Measurements from ENCODE around the gene SSTR3. TPM values are rescaled to one million over a fixed set of nuclear protein-coding genes. Genes with fewer than 3 reads are reported as not detected.
A peak's percentile ranks its signal among the peaks of the same experiment; 100 is the strongest.

The SSTR3 gene
- total RNA-seq, 2 donors from 2014 or later, result 0.11 to 0.20 TPM

DNA sequence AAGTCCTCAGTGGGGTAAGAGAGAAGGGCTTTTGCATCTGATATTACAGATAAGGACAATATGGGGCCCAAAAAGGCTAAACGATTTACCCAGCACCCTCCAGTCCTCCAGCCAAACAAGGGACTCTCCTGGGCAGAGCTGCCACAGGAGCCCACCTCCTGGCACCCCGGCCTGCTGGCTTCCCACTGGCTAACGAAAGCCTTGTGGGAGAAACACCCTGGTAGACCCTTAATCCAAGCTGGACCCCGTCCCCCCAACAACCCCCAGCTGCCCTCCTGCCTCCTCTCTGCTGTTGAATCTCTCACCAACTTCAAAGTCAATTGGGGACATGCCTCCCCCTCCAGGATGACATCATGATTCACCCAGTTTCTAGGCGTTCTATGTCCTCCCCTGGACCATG, 35.1 kb downstream of the SSTR3 start:
- no peaks in the 10 kb centered on the region for H3K9me3 ChIP-seq (ENCODE audit: control insufficient read depth, low read length)
- H3K4me1 ChIP-seq (ENCODE audit: control insufficient read depth, insufficient read depth, low read length), result peaks cover 7% of the 10 kb centered on the region
- H3K4me3 Mint-ChIP-seq, result no peak overlapping the region
- H3K4me3 ChIP-seq (ENCODE audit: low read length), result no peak overlapping the region
- no peaks in the 10 kb centered on the region for H3K36me3 ChIP-seq (ENCODE audit: control insufficient read depth, insufficient read depth, low read length)
- no peak overlapping the region for H3K27ac Mint-ChIP-seq
- TF ChIP-seq, protein P1, sequence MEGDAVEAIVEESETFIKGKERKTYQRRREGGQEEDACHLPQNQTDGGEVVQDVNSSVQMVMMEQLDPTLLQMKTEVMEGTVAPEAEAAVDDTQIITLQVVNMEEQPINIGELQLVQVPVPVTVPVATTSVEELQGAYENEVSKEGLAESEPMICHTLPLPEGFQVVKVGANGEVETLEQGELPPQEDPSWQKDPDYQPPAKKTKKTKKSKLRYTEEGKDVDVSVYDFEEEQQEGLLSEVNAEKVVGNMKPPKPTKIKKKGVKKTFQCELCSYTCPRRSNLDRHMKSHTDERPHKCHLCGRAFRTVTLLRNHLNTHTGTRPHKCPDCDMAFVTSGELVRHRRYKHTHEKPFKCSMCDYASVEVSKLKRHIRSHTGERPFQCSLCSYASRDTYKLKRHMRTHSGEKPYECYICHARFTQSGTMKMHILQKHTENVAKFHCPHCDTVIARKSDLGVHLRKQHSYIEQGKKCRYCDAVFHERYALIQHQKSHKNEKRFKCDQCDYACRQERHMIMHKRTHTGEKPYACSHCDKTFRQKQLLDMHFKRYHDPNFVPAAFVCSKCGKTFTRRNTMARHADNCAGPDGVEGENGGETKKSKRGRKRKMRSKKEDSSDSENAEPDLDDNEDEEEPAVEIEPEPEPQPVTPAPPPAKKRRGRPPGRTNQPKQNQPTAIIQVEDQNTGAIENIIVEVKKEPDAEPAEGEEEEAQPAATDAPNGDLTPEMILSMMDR (conservative IDR thresholded peaks at IDR 0.05), result no peak
- peaks cover 5% of the 10 kb centered on the region for H3K4me1 Mint-ChIP-seq
- H3K27ac ChIP-seq (ENCODE audit: low read depth, low read length), result no peak overlapping the region
- peaks cover 10% of the 10 kb centered on the region for H3K27me3 Mint-ChIP-seq (ENCODE audit: insufficient read depth)
- WGBS, 2 experiments (ENCODE audit: insufficient coverage in 1 of 2, insufficient read length in 1 of 2), result 89% methylated on average over 5 of the region's 5 CpGs; no CpG with 5 or more reads in 1 of the 2 experiments
- H3K36me3 Mint-ChIP-seq (ENCODE audit: low read depth), result peaks cover 3% of the 10 kb centered on the region
- no peaks in the 10 kb centered on the region for H3K9me3 Mint-ChIP-seq
- no peak for DNase-seq
- H3K9ac ChIP-seq (ENCODE audit: extremely low read depth, low read length, poor library complexity, severe bottlenecking), result no peak overlapping the region
- no peaks in the 10 kb centered on the region for H3K27me3 ChIP-seq (ENCODE audit: control insufficient read depth, insufficient read depth, low read length, poor library complexity, severe bottlenecking)

DNA sequence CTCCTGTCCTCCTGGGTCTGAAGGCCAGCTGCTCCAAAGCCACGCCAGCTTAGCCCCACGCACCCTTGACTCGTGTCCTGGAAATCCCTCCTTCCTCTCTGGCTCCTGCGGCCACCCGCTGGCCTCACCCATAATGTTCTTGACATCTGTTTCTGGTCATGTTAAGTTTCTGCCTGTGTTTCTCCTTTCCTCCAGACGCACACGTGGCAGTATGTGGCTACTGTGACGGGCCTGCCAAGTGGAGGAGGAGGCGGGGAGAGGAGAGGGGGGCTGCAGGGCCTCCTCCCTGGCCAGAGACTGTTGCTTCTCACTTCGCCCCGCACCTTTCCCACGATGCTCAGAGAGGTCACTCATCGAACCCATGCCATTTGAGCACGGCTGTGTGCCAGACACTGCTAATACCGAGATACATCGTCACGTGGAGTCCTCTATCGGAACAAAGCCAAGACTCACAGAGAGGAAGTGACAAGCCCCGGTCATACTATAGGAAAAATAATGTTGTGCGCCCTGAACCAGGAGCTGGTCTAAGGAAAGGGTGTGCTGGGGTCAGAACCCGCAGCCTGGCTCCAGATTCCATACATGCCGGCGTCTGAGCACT, 35.7 kb downstream of the SSTR3 start:
- no peak overlapping the region for H3K27ac ChIP-seq (ENCODE audit: low read depth, low read length)
- no peak overlapping the region for H3K4me3 Mint-ChIP-seq

DNA sequence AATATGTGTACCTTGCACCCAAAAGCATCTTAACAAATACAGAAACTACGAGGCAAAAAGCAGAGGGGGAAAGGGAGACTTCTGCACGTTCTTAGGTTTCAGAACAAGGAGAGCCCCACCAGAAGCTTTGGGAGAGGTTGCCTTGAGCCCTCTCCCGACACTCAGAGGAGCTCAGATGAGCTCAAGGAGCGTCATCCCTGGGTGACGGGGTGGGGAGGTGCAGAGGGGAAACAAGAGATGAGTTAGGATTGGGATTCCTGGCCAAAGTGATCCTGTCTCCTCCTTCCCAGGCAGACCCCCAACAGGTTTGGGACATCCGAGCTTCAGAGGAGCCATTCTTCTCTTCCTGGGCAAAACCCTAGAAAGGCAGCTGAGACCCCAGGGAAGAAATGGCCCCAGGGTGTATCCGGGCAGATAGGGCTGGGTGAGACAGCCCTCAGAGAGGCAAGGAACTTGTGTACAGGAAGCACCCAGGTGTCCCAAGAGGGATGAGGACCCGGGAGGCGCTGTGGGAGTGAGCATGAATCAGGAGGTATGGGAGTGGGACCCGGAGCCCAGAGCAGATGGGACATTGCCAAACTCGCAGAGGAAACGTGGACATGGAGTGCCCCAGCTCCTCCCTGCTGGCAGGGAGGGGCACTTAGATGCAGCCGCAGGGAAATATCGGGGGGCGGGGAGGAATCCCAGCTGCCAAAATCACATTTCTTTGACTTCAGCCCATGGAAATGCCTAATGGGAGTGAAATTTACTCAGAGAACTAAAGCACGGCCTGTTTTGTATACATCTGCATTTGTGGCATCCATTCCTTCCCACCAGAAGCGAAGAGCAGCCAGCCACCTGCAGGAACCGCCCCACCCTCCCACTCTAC, 36.6 kb downstream of the SSTR3 start:
- Histone ChIP-seq H3K9ac (ENCODE audit: extremely low read depth, low read length, poor library complexity, severe bottlenecking) (no peak overlapping the region), H3K27me3 (ENCODE audit: control insufficient read depth, insufficient read depth, low read length, poor library complexity, severe bottlenecking) (no peaks in the 10 kb centered on the region), H3K4me3 (ENCODE audit: low read length) (no peak overlapping the region), H3K9me3 (ENCODE audit: control insufficient read depth, low read length) (no peaks in the 10 kb centered on the region), H3K27ac (ENCODE audit: low read depth, low read length) (no peak overlapping the region), H3K4me1 (ENCODE audit: control insufficient read depth, insufficient read depth, low read length) (peaks cover 7% of the 10 kb centered on the region), H3K36me3 (ENCODE audit: control insufficient read depth, insufficient read depth, low read length) (no peaks in the 10 kb centered on the region)
- peak; percentile 34 for DNase-seq
- H3K27ac Mint-ChIP-seq, result no peak overlapping the region
- no peaks in the 10 kb centered on the region for H3K9me3 Mint-ChIP-seq
- no peak overlapping the region for H3K4me3 Mint-ChIP-seq
- no peaks in the 10 kb centered on the region for H3K36me3 Mint-ChIP-seq (ENCODE audit: low read depth)
- H3K27me3 Mint-ChIP-seq (ENCODE audit: insufficient read depth), result peaks cover 12% of the 10 kb centered on the region
- WGBS, 2 experiments (ENCODE audit: insufficient coverage in 1 of 2, insufficient read length in 1 of 2), result 88 to 89% methylated on average over 12 to 18 of the region's 18 CpGs
- TF ChIP-seq, protein P1 (conservative IDR thresholded peaks at IDR 0.05), result no peak
- peaks cover 5% of the 10 kb centered on the region for H3K4me1 Mint-ChIP-seq

More for the DNA sequence above, 35.7 kb downstream of the SSTR3 start:
- Histone ChIP-seq H3K9ac (ENCODE audit: extremely low read depth, low read length, poor library complexity, severe bottlenecking) (no peak overlapping the region), H3K4me1 (ENCODE audit: control insufficient read depth, insufficient read depth, low read length) (peaks cover 7% of the 10 kb centered on the region), H3K36me3 (ENCODE audit: control insufficient read depth, insufficient read depth, low read length) (no peaks in the 10 kb centered on the region), H3K9me3 (ENCODE audit: control insufficient read depth, low read length) (no peaks in the 10 kb centered on the region), H3K4me3 (ENCODE audit: low read length) (no peak overlapping the region), H3K27me3 (ENCODE audit: control insufficient read depth, insufficient read depth, low read length, poor library complexity, severe bottlenecking) (no peaks in the 10 kb centered on the region)
- TF ChIP-seq, protein P1 (conservative IDR thresholded peaks at IDR 0.05), result no peak
- peaks cover 5% of the 10 kb centered on the region for H3K4me1 Mint-ChIP-seq
- peak; percentile 50 for DNase-seq
- H3K36me3 Mint-ChIP-seq (ENCODE audit: low read depth), result no peaks in the 10 kb centered on the region
- 94 to 99% methylated on average over 15 to 23 of the region's 23 CpGs for WGBS, 2 experiments (ENCODE audit: insufficient coverage in 1 of 2, insufficient read length in 1 of 2)
- H3K27ac Mint-ChIP-seq, result no peak overlapping the region
- H3K27me3 Mint-ChIP-seq (ENCODE audit: insufficient read depth), result peaks cover 10% of the 10 kb centered on the region
- H3K9me3 Mint-ChIP-seq, result no peaks in the 10 kb centered on the region

Data from endodermal cell (in vitro differentiated cells).